ENCODE data around the gene SUPT5H. TPM values are rescaled to one million over a fixed set of nuclear protein-coding genes. Genes with fewer than 3 reads are reported as not detected.

SUPT5H gene
- total and polyA plus RNA-seq, 2 of the 8 experiments (the other 6 are each of a cell fraction or from before 2014, with no cell fraction given) = 77.8 to 111 TPM

DNA sequence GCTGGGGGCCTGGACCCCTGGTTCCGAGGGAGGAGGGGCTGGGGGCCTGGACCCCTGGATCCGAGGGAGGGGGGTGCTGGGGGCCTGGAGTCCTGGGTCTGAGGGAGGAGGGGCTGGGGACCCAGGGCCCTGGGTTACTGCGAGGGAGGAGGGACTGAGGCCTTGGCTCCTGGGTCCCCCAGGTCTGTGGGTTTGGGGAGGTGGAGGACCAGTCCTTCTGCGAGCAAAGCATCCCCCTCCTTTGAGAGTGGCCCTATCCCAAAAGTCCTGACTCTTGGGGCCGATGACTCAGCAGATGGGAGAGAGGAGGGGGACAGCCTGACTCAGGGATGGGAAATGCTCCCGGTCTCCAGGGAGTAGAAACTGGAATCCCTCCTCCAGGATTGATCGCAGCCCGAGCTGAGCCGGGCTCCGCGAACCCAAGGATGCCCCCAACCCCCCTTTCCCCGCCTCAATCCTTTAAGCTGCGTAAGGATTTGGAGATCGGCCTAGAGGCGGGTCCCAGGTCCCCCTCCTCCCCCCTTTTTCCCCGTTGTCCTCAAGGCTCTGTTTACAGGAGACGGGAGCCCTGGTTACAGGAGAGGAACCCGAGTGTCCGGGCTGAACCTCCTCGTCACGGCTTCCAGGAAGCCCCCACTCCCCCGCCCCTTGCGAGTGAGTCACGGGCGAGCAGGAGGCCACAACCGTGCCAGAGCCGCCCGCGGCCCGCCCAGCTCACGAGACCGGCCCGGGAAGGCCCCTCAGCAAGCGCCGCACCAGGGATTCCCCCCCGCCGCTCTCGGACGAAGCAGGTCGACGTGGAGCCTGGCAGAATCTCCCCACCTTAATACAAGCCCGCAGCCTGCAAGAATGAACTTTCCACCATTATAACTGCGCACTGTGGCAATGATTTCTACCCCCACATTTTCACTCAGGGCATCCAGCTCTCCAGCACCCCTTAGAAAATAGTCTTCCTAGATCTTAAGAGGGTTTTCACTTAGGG lies 41.8 kb upstream of the SUPT5H start (continued):
- TF ChIP-seq, protein P1, sequence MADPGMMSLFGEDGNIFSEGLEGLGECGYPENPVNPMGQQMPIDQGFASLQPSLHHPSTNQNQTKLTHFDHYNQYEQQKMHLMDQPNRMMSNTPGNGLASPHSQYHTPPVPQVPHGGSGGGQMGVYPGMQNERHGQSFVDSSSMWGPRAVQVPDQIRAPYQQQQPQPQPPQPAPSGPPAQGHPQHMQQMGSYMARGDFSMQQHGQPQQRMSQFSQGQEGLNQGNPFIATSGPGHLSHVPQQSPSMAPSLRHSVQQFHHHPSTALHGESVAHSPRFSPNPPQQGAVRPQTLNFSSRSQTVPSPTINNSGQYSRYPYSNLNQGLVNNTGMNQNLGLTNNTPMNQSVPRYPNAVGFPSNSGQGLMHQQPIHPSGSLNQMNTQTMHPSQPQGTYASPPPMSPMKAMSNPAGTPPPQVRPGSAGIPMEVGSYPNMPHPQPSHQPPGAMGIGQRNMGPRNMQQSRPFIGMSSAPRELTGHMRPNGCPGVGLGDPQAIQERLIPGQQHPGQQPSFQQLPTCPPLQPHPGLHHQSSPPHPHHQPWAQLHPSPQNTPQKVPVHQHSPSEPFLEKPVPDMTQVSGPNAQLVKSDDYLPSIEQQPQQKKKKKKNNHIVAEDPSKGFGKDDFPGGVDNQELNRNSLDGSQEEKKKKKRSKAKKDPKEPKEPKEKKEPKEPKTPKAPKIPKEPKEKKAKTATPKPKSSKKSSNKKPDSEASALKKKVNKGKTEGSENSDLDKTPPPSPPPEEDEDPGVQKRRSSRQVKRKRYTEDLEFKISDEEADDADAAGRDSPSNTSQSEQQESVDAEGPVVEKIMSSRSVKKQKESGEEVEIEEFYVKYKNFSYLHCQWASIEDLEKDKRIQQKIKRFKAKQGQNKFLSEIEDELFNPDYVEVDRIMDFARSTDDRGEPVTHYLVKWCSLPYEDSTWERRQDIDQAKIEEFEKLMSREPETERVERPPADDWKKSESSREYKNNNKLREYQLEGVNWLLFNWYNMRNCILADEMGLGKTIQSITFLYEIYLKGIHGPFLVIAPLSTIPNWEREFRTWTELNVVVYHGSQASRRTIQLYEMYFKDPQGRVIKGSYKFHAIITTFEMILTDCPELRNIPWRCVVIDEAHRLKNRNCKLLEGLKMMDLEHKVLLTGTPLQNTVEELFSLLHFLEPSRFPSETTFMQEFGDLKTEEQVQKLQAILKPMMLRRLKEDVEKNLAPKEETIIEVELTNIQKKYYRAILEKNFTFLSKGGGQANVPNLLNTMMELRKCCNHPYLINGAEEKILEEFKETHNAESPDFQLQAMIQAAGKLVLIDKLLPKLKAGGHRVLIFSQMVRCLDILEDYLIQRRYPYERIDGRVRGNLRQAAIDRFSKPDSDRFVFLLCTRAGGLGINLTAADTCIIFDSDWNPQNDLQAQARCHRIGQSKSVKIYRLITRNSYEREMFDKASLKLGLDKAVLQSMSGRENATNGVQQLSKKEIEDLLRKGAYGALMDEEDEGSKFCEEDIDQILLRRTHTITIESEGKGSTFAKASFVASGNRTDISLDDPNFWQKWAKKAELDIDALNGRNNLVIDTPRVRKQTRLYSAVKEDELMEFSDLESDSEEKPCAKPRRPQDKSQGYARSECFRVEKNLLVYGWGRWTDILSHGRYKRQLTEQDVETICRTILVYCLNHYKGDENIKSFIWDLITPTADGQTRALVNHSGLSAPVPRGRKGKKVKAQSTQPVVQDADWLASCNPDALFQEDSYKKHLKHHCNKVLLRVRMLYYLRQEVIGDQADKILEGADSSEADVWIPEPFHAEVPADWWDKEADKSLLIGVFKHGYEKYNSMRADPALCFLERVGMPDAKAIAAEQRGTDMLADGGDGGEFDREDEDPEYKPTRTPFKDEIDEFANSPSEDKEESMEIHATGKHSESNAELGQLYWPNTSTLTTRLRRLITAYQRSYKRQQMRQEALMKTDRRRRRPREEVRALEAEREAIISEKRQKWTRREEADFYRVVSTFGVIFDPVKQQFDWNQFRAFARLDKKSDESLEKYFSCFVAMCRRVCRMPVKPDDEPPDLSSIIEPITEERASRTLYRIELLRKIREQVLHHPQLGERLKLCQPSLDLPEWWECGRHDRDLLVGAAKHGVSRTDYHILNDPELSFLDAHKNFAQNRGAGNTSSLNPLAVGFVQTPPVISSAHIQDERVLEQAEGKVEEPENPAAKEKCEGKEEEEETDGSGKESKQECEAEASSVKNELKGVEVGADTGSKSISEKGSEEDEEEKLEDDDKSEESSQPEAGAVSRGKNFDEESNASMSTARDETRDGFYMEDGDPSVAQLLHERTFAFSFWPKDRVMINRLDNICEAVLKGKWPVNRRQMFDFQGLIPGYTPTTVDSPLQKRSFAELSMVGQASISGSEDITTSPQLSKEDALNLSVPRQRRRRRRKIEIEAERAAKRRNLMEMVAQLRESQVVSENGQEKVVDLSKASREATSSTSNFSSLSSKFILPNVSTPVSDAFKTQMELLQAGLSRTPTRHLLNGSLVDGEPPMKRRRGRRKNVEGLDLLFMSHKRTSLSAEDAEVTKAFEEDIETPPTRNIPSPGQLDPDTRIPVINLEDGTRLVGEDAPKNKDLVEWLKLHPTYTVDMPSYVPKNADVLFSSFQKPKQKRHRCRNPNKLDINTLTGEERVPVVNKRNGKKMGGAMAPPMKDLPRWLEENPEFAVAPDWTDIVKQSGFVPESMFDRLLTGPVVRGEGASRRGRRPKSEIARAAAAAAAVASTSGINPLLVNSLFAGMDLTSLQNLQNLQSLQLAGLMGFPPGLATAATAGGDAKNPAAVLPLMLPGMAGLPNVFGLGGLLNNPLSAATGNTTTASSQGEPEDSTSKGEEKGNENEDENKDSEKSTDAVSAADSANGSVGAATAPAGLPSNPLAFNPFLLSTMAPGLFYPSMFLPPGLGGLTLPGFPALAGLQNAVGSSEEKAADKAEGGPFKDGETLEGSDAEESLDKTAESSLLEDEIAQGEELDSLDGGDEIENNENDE (IDR thresholded peaks at IDR 0.05; ENCODE audit: insufficient replicate concordance, low read length) = no peak
- TF ChIP-seq CTBP2 (IDR thresholded peaks at IDR 0.05; ENCODE audit: borderline replicate concordance, insufficient read depth, insufficient read length, low read length) = no peak
- TF ChIP-seq ASH2L (IDR thresholded peaks at IDR 0.05; ENCODE audit: low read length) = peak; percentile 24
- TF ChIP-seq SP1 (IDR thresholded peaks at IDR 0.05; ENCODE audit: low read depth, low read length) = peak; percentile 87
- TF ChIP-seq SAP30 (IDR thresholded peaks at IDR 0.05; ENCODE audit: insufficient read depth, insufficient replicate concordance, low read length) = no peak
- TF ChIP-seq, protein P2, sequence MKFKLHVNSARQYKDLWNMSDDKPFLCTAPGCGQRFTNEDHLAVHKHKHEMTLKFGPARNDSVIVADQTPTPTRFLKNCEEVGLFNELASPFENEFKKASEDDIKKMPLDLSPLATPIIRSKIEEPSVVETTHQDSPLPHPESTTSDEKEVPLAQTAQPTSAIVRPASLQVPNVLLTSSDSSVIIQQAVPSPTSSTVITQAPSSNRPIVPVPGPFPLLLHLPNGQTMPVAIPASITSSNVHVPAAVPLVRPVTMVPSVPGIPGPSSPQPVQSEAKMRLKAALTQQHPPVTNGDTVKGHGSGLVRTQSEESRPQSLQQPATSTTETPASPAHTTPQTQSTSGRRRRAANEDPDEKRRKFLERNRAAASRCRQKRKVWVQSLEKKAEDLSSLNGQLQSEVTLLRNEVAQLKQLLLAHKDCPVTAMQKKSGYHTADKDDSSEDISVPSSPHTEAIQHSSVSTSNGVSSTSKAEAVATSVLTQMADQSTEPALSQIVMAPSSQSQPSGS (IDR thresholded peaks at IDR 0.05; ENCODE audit: low read length) = no peak
- TF ChIP-seq SIX5 (IDR thresholded peaks at IDR 0.05; ENCODE audit: low read depth, low read length) = no peak

Measured in H1 (cell line).